Activated naive CD8-positive, alpha-beta T cell treated with anti-CD3 and anti-CD28 coated beads, Interleukin-2, amount 50 U/mL, for 24 hours (primary cell): ENCODE measurements around the gene GRM7.

Source experiments
- ATAC-seq: fragments of 150-1000 bp; cut with Tn5 transposase; one replicate; pipeline ENCODE4 v1.10.0; 2021
- DNase-seq: peaks from one replicate; pipeline ENCODE4 v3.0.0; 2021
- H3K27ac Mint-ChIP-seq: one replicate; pipeline ENCODE4 v1.8.0; 2021; ENCODE audit warnings: mild to moderate bottlenecking, mixed read lengths
- H3K27me3 Mint-ChIP-seq: one replicate; pipeline ENCODE4 v1.8.0; 2021; ENCODE audit warnings: mixed read lengths
- H3K36me3 Mint-ChIP-seq: one replicate; pipeline ENCODE4 v1.8.0; 2021; ENCODE audit warnings: low read depth, mixed read lengths
- H3K4me1 Mint-ChIP-seq: one replicate; pipeline ENCODE4 v1.8.0; 2021; ENCODE audit warnings: mixed read lengths
- H3K4me3 Mint-ChIP-seq: one replicate; pipeline ENCODE4 v1.8.0; 2021; ENCODE audit warnings: mild to moderate bottlenecking, moderate library complexity, mixed read lengths
- H3K9me3 Mint-ChIP-seq: one replicate; pipeline ENCODE4 v1.8.0; 2021; ENCODE audit warnings: mixed read lengths

Gene GRM7

GRCh38 chr3:7205962-7206361 lies 345.0 kb downstream of the GRM7 start:
- H3K4me1 Mint-ChIP-seq: no peaks in the 10 kb centered on the region
- H3K9me3 Mint-ChIP-seq: no peaks in the 10 kb centered on the region
- no peak overlapping the region for H3K27ac Mint-ChIP-seq
- DNase-seq (no peak), ATAC-seq (no peak)
- no peaks in the 10 kb centered on the region for H3K36me3 Mint-ChIP-seq
- H3K4me3 Mint-ChIP-seq: no peak overlapping the region
- H3K27me3 Mint-ChIP-seq: no peaks in the 10 kb centered on the region

- no peaks in the 10 kb centered on the region for H3K27me3 Mint-ChIP-seq
Observed at GRCh38 chr3:7207125-7207524, 346.2 kb downstream of the GRM7 start.

DNA sequence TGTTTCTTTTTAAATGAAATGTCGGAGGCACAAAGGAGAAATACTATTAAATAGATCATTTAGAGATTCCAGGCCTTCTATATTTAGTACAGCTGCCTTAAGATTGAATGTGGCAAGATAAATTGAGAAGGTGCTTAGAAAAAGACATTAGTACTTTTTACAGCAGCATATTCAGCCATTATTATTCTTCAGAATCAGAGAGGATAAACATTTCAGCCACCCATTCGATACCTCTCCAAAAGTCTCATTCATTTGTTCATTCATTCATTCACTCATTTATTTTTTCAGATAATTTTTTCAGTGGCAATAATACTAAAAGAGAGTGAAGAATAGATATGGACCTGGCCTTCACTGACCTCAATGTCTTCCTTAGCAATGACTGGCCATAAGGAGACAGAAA lies 347.0 kb downstream of the GRM7 start:
- Mint-ChIP-seq H3K4me3 (no peak overlapping the region), H3K36me3 (no peaks in the 10 kb centered on the region), H3K27me3 (no peaks in the 10 kb centered on the region), H3K27ac (no peak overlapping the region), H3K9me3 (peaks cover 7% of the 10 kb centered on the region), H3K4me1 (no peaks in the 10 kb centered on the region)
- ATAC-seq (no peak), DNase-seq (no peak)

More at GRCh38 chr3:7207125-7207524, 346.2 kb downstream of the GRM7 start:
- DNase-seq: no peak
- Mint-ChIP-seq H3K27ac (no peak overlapping the region), H3K36me3 (no peaks in the 10 kb centered on the region), H3K4me3 (no peak overlapping the region), H3K9me3 (peaks cover 4% of the 10 kb centered on the region), H3K4me1 (no peaks in the 10 kb centered on the region)
- ATAC-seq: no peak

DNA sequence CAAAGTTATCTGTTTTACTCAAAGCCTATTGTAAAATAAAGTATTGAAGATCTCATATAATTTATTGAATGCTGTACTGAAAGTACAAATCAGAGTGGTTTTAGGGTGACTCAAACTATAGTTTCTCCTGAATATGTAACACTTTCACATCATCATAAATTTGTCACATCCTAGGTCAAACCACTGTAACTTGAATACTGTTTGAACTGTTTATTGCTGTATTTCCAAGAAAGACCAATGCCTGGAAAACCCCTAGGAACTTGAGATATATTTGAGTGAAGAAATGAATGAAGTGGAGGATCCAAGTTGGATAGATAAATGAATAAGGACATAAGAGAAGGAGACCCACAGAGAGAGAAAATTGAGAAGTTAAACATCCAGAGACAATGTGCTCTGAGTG lies 348.2 kb downstream of the GRM7 start:
- no peak overlapping the region for H3K4me3 Mint-ChIP-seq

GRCh38 chr3:7211740-7212139 lies 350.8 kb downstream of the GRM7 start:
- H3K4me3 Mint-ChIP-seq: no peak overlapping the region
- H3K36me3 Mint-ChIP-seq: no peaks in the 10 kb centered on the region
- no peaks in the 10 kb centered on the region for H3K4me1 Mint-ChIP-seq
- no peaks in the 10 kb centered on the region for H3K27me3 Mint-ChIP-seq
- no peak for DNase-seq
- H3K27ac Mint-ChIP-seq: no peak overlapping the region
- peaks cover 7% of the 10 kb centered on the region for H3K9me3 Mint-ChIP-seq
- ATAC-seq: no peak

More for the DNA sequence above, 348.2 kb downstream of the GRM7 start:
- H3K27me3 Mint-ChIP-seq: no peaks in the 10 kb centered on the region
- H3K36me3 Mint-ChIP-seq: no peaks in the 10 kb centered on the region
- DNase-seq: no peak
- no peaks in the 10 kb centered on the region for H3K4me1 Mint-ChIP-seq
- no peak overlapping the region for H3K27ac Mint-ChIP-seq
- ATAC-seq: no peak
- peaks cover 7% of the 10 kb centered on the region for H3K9me3 Mint-ChIP-seq

- H3K27ac Mint-ChIP-seq: no peak overlapping the region
- no peaks in the 10 kb centered on the region for H3K36me3 Mint-ChIP-seq
- no peak overlapping the region for H3K4me3 Mint-ChIP-seq
- no peak for DNase-seq
- peaks cover 7% of the 10 kb centered on the region for H3K9me3 Mint-ChIP-seq
- ATAC-seq: no peak
- H3K4me1 Mint-ChIP-seq: no peaks in the 10 kb centered on the region
- H3K27me3 Mint-ChIP-seq: no peaks in the 10 kb centered on the region
Observed at GRCh38 chr3:7215706-7216105, 354.8 kb downstream of the GRM7 start.

- DNase-seq (no peak), ATAC-seq (no peak)
- Mint-ChIP-seq H3K9me3 (peaks cover 12% of the 10 kb centered on the region), H3K36me3 (no peaks in the 10 kb centered on the region), H3K27ac (no peak overlapping the region), H3K4me1 (no peaks in the 10 kb centered on the region), H3K4me3 (no peak overlapping the region), H3K27me3 (no peaks in the 10 kb centered on the region)
Observed at GRCh38 chr3:7226393-7226792, 365.5 kb downstream of the GRM7 start.

GRCh38 chr3:7238565-7239295 lies 377.8 kb downstream of the GRM7 start:
- no peaks in the 10 kb centered on the region for H3K27me3 Mint-ChIP-seq
- DNase-seq (no peak), ATAC-seq (no peak)
- H3K4me1 Mint-ChIP-seq: no peaks in the 10 kb centered on the region
- H3K36me3 Mint-ChIP-seq: no peaks in the 10 kb centered on the region
- H3K9me3 Mint-ChIP-seq: peaks cover 11% of the 10 kb centered on the region
- H3K27ac Mint-ChIP-seq: no peak overlapping the region
- H3K4me3 Mint-ChIP-seq: no peak overlapping the region

DNA sequence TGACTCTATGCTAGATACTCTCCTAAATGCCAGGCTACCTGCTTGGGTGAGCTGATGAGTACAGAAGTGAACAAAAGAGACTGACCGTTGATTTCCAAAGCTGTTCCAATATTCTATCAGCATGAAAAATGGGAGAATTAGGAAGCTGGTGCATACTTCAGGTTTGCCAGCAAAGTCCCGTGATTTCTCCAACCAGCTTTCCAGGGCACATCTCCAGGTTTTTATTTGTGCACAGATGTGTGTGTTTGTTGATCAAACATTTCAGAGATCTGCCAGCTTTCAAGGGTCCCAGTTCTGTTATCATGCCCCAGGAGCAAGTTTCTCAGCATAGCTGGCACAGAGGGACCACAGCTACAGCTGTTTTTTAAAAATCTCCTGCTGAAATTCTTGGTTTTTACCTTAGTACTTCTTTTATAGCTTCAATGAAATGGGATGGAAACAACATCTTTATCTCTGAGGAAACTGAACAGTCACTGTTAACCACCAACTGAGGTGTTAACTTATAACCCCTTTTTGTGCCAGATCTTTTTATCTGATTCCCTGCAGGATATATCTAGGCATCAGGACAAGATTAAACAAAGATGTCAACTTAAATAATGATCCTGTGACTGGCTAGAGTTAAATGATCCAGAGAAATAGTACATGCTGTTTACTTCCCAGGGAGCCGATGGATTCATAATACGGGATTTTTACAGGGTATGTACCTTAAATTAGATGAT lies 380.8 kb downstream of the GRM7 start:
- DNase-seq (no peak), ATAC-seq (no peak)
- Mint-ChIP-seq H3K27me3 (no peaks in the 10 kb centered on the region), H3K4me3 (no peak overlapping the region), H3K4me1 (no peaks in the 10 kb centered on the region), H3K36me3 (no peaks in the 10 kb centered on the region), H3K9me3 (peaks cover 10% of the 10 kb centered on the region), H3K27ac (no peak overlapping the region)

GRCh38 chr3:7242303-7242635 lies 381.4 kb downstream of the GRM7 start:
- DNase-seq: no peak
- no peaks in the 10 kb centered on the region for H3K27me3 Mint-ChIP-seq
- peaks cover 10% of the 10 kb centered on the region for H3K9me3 Mint-ChIP-seq
- no peak overlapping the region for H3K4me3 Mint-ChIP-seq
- ATAC-seq: no peak
- no peaks in the 10 kb centered on the region for H3K36me3 Mint-ChIP-seq
- no peak overlapping the region for H3K27ac Mint-ChIP-seq
- H3K4me1 Mint-ChIP-seq: no peaks in the 10 kb centered on the region

- Mint-ChIP-seq H3K4me3 (no peak overlapping the region), H3K36me3 (no peaks in the 10 kb centered on the region), H3K9me3 (peaks cover 12% of the 10 kb centered on the region), H3K4me1 (no peaks in the 10 kb centered on the region), H3K27ac (no peak overlapping the region), H3K27me3 (no peaks in the 10 kb centered on the region)
- ATAC-seq (no peak), DNase-seq (no peak)
Observed at GRCh38 chr3:7249493-7250076, 388.7 kb downstream of the GRM7 start.

DNA sequence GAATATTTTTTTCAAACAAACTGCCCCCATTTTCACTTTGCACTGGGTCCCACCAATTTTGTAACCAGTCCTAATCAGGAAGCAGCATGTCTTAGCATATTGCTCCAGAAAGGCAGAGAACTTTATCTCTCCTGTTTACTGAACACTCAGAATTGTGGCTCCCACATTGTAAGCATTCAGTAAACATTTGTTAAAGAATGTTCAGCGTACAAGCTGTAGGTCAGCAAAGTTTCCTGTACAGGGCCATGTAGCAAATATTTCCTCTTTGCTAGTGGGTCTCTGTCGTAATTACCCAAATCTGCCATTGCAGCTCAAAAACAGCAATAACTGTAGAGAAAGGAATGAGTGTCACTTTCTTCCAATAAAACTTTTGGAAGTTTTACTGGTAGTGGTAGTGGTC lies 393.3 kb downstream of the GRM7 start:
- no peak overlapping the region for H3K4me3 Mint-ChIP-seq
- ATAC-seq: no peak
- H3K27ac Mint-ChIP-seq: no peak overlapping the region
- no peaks in the 10 kb centered on the region for H3K4me1 Mint-ChIP-seq
- no peaks in the 10 kb centered on the region for H3K36me3 Mint-ChIP-seq
- peaks cover 22% of the 10 kb centered on the region for H3K9me3 Mint-ChIP-seq
- DNase-seq: no peak
- no peaks in the 10 kb centered on the region for H3K27me3 Mint-ChIP-seq

DNA sequence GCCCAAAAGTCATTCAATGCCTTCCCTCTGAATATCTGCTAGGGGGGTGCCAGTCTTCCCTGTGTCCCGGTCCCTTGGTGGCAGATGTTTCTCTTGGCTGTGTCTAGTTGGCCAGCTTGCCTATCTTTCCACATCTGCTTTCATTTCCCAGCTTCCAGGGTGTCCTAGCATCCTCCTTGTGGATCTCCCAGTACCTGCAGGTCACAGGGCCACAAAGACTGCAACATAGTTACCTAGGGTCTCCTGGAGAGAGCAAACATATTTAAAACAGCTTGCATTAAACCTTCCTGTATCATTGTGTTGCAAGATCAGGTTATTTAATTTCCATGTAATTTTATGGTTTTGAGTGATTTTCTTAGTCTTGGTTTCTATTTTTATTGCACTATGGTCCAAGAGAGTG lies 400.1 kb downstream of the GRM7 start:
- ATAC-seq (no peak), DNase-seq (no peak)
- Mint-ChIP-seq H3K9me3 (peaks cover 21% of the 10 kb centered on the region), H3K4me3 (no peak overlapping the region), H3K27me3 (no peaks in the 10 kb centered on the region), H3K36me3 (no peaks in the 10 kb centered on the region), H3K27ac (no peak overlapping the region), H3K4me1 (no peaks in the 10 kb centered on the region)

GRCh38 chr3:7263347-7264195 lies 402.7 kb downstream of the GRM7 start:
- no peak overlapping the region for H3K4me3 Mint-ChIP-seq
- peak; percentile 20 for ATAC-seq
- no peaks in the 10 kb centered on the region for H3K4me1 Mint-ChIP-seq
- no peaks in the 10 kb centered on the region for H3K27me3 Mint-ChIP-seq
- peaks cover 10% of the 10 kb centered on the region for H3K9me3 Mint-ChIP-seq
- H3K36me3 Mint-ChIP-seq: no peaks in the 10 kb centered on the region
- no peak for DNase-seq
- no peak overlapping the region for H3K27ac Mint-ChIP-seq

- H3K4me3 Mint-ChIP-seq: no peak overlapping the region
- peaks cover 10% of the 10 kb centered on the region for H3K9me3 Mint-ChIP-seq
- ATAC-seq: no peak
Observed at GRCh38 chr3:7264196-7264526, 403.2 kb downstream of the GRM7 start.

More at GRCh38 chr3:7264196-7264526, 403.2 kb downstream of the GRM7 start:
- no peak for DNase-seq
- Mint-ChIP-seq H3K4me1 (no peaks in the 10 kb centered on the region), H3K36me3 (no peaks in the 10 kb centered on the region), H3K27me3 (no peaks in the 10 kb centered on the region), H3K27ac (no peak overlapping the region)
